Keratinocyte (primary cell): ENCODE results near the gene RBM41. TPM values are rescaled to one million over a fixed set of nuclear protein-coding genes. Genes with fewer than 3 reads are reported as not detected.
A peak's percentile ranks its signal among the peaks of the same experiment; 100 is the strongest.
"Not testable (repeated sequence)": the region's sequence is repeated elsewhere in the genome, so short reads cannot be mapped to it uniquely, and the experiment has no call there.

Source experiments
- DNase-seq: peaks from one replicate; pipeline ENCODE4 v3.0.0-alpha.2; 2011; ENCODE audit warnings: low read depth, missing footprints, low spot score
- FAIRE-seq: peaks from 2 replicates; lab custom pipeline; 2011; peaks lifted over from hg19 to GRCh38; lab: Jason Lieb, UNC
- H2AFZ ChIP-seq: 2 replicates; pipeline ENCODE4 v1.6.0; 2012; ENCODE audit warnings: low read length, control low read depth, inconsistent platforms; ENCODE audit not compliant: control insufficient read depth
- H3K27ac ChIP-seq: 2 replicates; pipeline ENCODE4 v1.5.1; 2011; ENCODE audit warnings: low read length; ENCODE audit not compliant: control insufficient read depth, insufficient read depth
- H3K27me3 ChIP-seq: 3 replicates; pipeline ENCODE4 v1.6.0; 2011; ENCODE audit warnings: low read length; ENCODE audit not compliant: control insufficient read depth, insufficient read depth; ENCODE audit errors: extremely low read depth
- H3K36me3 ChIP-seq, 2 experiments: 2 replicates in 1 of 2; 3 replicates in 1 of 2; pipeline ENCODE4 v1.5.1; 2011; ENCODE audit warnings: low read length in 2 of 2, mild to moderate bottlenecking in 1 of 2; ENCODE audit not compliant: control insufficient read depth in 2 of 2, insufficient read depth in 2 of 2; ENCODE audit errors: extremely low read depth in 1 of 2
- H3K4me1 ChIP-seq: 3 replicates; pipeline ENCODE4 v1.5.1; 2011; ENCODE audit warnings: low read length; ENCODE audit not compliant: control insufficient read depth, insufficient read depth; ENCODE audit errors: extremely low read depth
- H3K4me2 ChIP-seq: 3 replicates; pipeline ENCODE4 v1.6.0; 2011; ENCODE audit warnings: low read depth, low read length; ENCODE audit not compliant: control insufficient read depth, insufficient read depth; ENCODE audit errors: extremely low read depth
- H3K4me3 ChIP-seq, 3 experiments: fragments of 200-600 bp in 1 of 3; sonication (generic) in 1 of 3; 2 replicates in 2 of 3; 3 replicates in 1 of 3; pipeline ENCODE4 v1.5.1; 2011 to 2016; ENCODE audit warnings: low read length in 3 of 3, mild to moderate bottlenecking in 3 of 3, control low read depth in 2 of 3, inconsistent platforms in 1 of 3, low read depth in 1 of 3, mixed read lengths in 1 of 3, mixed run types in 1 of 3, moderate library complexity in 1 of 3; ENCODE audit not compliant: control insufficient read depth in 2 of 3, insufficient read depth in 2 of 3; ENCODE audit errors: extremely low read depth in 1 of 3
- H3K79me2 ChIP-seq: 2 replicates; pipeline ENCODE4 v1.6.0; 2012; ENCODE audit warnings: low read length; ENCODE audit not compliant: control insufficient read depth, insufficient read depth
- H3K9ac ChIP-seq: 3 replicates; pipeline ENCODE4 v1.6.0; 2011; ENCODE audit warnings: low read length; ENCODE audit not compliant: control insufficient read depth, insufficient read depth; ENCODE audit errors: extremely low read depth
- H3K9me1 ChIP-seq: 3 replicates; pipeline ENCODE4 v1.6.0; 2011; ENCODE audit warnings: low read length; ENCODE audit not compliant: control insufficient read depth, insufficient read depth; ENCODE audit errors: extremely low read depth
- H3K9me3 ChIP-seq: 2 replicates; pipeline ENCODE4 v1.5.1; 2012; ENCODE audit warnings: low read depth, low read length; ENCODE audit not compliant: control insufficient read depth
- H4K20me1 ChIP-seq: 3 replicates; pipeline ENCODE4 v1.6.0; 2011; ENCODE audit warnings: low read length; ENCODE audit not compliant: control insufficient read depth, insufficient read depth; ENCODE audit errors: extremely low read depth
- EZH2 ChIP-seq: IDR thresholded peaks from one replicate; pipeline ENCODE4 v1.6.1; 2012; ENCODE audit warnings: inconsistent platforms, mild to moderate bottlenecking, low read length, moderate library complexity
- dilution Hi-C: fragments of 300-500 bp; cut with MboI; formaldehyde crosslinking; loops from one replicate; pipeline ENCODE4 v1.7.0; 2020; ENCODE audit warnings: low sequenced_read_pairs; ENCODE audit not compliant: extremely low pct_ligation_motif_present
- polyA plus RNA-seq, 5 experiments: library from polyadenylated mRNA; depleted of rRNA in 3 of 5; stranded (reverse) in 3 of 5; stranded (forward) in 1 of 5; unstranded in 1 of 5; fragments of >200 nt; gene quantifications; 1 replicate in 1 of 5; 2 replicates in 3 of 5; 3 replicates in 1 of 5; pipeline versions ENCODE4 v1.2.1 to v1.2.3, GENCODE V29; 2011 to 2012; ENCODE audit warnings: missing spikeins in 2 of 5, low read depth in 1 of 5, low replicate concordance in 1 of 5
- TF ChIP-seq, protein P1 (sequence below), 3 experiments: IDR thresholded peaks in 1 of 3; conservative IDR thresholded peaks in 1 of 3; optimal IDR thresholded peaks in 1 of 3; 2 replicates in 2 of 3; 3 replicates in 1 of 3; pipeline versions ENCODE3 to v1.5.1; 2011; ENCODE audit warnings: low read length in 3 of 3, mild to moderate bottlenecking in 3 of 3, moderate library complexity in 2 of 3, control low read depth in 1 of 3, inconsistent platforms in 1 of 3; ENCODE audit not compliant: insufficient read depth in 2 of 3; ENCODE audit errors: extremely low read depth in 1 of 3

The RBM41 gene
- polyA plus RNA-seq, 1 donor (not counting 4 experiments of a cell fraction or from before 2014, with no cell fraction given): 14.5 TPM

DNA sequence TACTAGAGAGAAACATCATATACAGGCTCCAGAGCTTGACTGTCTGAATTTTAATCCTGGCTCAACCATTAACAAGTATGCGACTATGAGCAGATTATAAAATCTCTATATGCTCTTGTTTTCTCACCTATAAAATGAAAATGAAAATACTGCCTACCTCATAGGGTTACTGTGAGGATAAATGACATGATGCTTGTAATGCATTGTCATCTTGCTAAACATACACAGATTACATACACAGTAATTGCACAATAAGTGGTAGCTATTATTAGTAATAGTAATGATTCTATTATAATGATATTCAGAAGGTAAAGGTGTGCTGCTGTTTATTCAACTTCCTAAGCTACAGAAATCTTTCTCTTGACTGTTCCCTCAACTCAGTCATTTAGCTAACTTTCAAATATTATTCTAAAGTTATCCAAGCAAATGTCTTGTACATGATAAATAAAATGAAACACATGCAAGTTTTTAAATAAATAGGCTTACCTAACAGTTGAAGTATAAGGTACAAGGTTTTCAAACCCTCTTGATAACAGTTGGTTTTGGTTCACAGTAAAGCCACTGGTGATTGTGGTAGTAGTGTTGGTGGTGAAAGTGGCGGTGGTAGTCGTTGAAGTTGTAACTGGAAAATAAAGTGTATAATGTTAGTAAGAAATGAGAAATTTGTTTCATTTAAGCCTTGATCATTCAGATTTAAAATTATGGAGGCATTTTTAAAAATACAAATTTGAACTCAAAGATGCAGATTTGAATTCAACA, 48.7 kb upstream of the RBM41 start:
- Histone ChIP-seq H3K27me3 (no peaks in the 10 kb centered on the region), H2AFZ (no peak overlapping the region), H3K4me2 (no peak overlapping the region), H3K36me3 (no peaks in the 10 kb centered on the region), H3K4me3 (no peak overlapping the region), H3K9ac (no peak overlapping the region), H3K9me3 (no peaks in the 10 kb centered on the region), H3K27ac (no peak overlapping the region), H3K79me2 (no peaks in the 10 kb centered on the region), H3K4me1 (no peaks in the 10 kb centered on the region), H3K9me1 (no peaks in the 10 kb centered on the region), H4K20me1 (no peaks in the 10 kb centered on the region)
- dilution Hi-C loops: no loop called here
- FAIRE-seq (no peak), DNase-seq (no peak)
- no peak for TF ChIP-seq EZH2
- TF ChIP-seq, protein P1, sequence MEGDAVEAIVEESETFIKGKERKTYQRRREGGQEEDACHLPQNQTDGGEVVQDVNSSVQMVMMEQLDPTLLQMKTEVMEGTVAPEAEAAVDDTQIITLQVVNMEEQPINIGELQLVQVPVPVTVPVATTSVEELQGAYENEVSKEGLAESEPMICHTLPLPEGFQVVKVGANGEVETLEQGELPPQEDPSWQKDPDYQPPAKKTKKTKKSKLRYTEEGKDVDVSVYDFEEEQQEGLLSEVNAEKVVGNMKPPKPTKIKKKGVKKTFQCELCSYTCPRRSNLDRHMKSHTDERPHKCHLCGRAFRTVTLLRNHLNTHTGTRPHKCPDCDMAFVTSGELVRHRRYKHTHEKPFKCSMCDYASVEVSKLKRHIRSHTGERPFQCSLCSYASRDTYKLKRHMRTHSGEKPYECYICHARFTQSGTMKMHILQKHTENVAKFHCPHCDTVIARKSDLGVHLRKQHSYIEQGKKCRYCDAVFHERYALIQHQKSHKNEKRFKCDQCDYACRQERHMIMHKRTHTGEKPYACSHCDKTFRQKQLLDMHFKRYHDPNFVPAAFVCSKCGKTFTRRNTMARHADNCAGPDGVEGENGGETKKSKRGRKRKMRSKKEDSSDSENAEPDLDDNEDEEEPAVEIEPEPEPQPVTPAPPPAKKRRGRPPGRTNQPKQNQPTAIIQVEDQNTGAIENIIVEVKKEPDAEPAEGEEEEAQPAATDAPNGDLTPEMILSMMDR (optimal IDR thresholded peaks at IDR 0.05 in 1 of 3, IDR thresholded peaks at IDR 0.05 in 1 of 3, conservative IDR thresholded peaks at IDR 0.05 in 1 of 3; ENCODE audit: extremely low read depth in 1 of 3, insufficient read depth in 2 of 3, low read length in 3 of 3): no peak

- H3K79me2 ChIP-seq, FAIRE-seq, H3K27ac ChIP-seq, dilution Hi-C loops, H2AFZ ChIP-seq, H3K9ac ChIP-seq, H3K9me1 ChIP-seq, H3K36me3 ChIP-seq, H3K9me3 ChIP-seq, H3K27me3 ChIP-seq, DNase-seq, H3K4me3 ChIP-seq, H3K4me2 ChIP-seq, H4K20me1 ChIP-seq: not testable (repeated sequence)
- peaks cover 14% of the 10 kb centered on the region for H3K4me1 ChIP-seq
Measured at GRCh38 chrX:107157618-107158017, 39.0 kb upstream of the RBM41 start.

DNA sequence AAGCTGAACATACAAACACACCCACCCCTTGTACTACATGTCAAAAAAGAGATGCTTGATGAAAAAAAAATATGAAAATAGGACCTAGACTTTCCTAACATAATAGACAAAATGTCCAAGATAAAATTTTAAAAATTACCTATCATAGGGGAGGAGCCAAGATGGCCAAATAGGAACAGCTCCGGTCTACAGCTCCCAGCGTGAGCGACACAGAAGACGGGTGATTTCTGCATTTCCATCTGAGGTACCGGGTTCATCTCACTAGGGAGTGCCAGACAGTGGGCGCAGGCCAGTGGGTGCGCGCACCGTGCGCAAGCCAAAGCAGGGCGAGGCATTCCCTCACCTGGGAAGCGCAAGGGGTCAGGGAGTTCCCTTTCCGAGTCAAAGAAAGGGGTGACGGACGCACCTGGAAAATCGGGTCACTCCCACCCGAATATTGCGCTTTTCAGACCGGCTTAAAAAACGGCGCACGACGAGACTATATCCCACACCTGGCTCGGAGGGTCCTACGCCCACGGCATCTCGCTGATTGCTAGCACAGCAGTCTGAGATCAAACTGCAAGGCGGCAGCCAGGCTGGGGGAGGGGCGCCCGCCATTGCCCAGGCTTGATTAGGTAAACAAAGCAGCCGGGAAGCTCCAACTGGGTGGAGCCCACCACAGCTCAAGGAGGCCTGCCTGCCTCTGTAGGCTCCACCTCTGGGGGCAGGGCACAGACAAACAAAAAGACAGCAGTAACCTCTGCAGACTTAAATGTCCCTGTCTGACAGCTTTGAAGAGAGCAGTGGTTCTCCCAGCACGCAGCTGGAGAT, 37.2 kb upstream of the RBM41 start:
- peak overlapping the region in 2 of 3 experiments; percentile 24 to 39 for H3K4me3 ChIP-seq
- dilution Hi-C loops, H3K27me3 ChIP-seq, H3K79me2 ChIP-seq, DNase-seq, H3K9me3 ChIP-seq, FAIRE-seq, H4K20me1 ChIP-seq, H3K9me1 ChIP-seq, H3K36me3 ChIP-seq: not testable (repeated sequence)
- H3K27ac ChIP-seq: peak overlapping the region; percentile 82
- H3K4me1 ChIP-seq: peaks cover 14% of the 10 kb centered on the region
- H2AFZ ChIP-seq: peak overlapping the region; percentile 4
- peak overlapping the region; percentile 58 for H3K9ac ChIP-seq
- H3K4me2 ChIP-seq: peak overlapping the region; percentile 24
